ENCODE results near the gene RPL21.

The RPL21 gene

DNA sequence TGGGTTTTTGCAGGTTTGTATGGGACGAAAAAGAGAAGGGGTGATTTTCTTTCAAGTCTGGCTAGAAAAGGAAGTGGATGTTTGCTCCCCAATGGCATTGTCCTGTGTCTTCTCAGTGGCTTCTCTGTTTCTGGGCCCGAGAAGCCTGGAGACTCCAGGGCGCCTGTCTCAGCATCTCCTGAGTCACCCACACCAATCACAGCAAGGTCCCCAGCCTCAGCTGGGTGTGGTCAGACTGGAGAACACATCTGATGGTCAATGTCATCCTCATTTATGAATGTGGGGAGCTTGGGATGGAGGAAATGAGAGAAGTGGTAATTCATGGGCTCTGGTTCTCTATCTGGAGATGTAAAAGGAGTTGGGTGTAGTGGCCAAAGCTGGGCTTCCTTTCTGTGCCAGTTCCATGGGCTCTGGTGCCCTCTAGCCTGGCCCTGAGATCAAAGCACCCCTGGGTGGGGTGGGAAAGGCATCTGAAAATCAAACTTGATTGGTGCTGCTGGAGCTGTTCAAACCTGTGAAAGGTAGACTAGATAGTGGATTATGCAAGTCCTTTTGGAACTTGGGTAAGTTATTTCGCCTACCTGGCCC lies 32.6 kb downstream of the RPL21 start:
- Histone ChIP-seq H3K27me3 (ENCODE audit: low read length) (no peaks in the 10 kb centered on the region), H3K9ac (ENCODE audit: low read length) (no peak overlapping the region), H4K20me1 (ENCODE audit: low read depth, low read length) (no peaks in the 10 kb centered on the region), H3K27ac (ENCODE audit: low read depth, low read length) (no peak overlapping the region), H3K9me3 (ENCODE audit: insufficient read depth, low read length) (no peaks in the 10 kb centered on the region), H3K4me2 (ENCODE audit: low read depth, low read length, poor library complexity, severe bottlenecking) (no peak overlapping the region), H3K36me3 (ENCODE audit: low read length) (no peaks in the 10 kb centered on the region), H3K4me3 (ENCODE audit: insufficient read depth, low read length, poor library complexity, severe bottlenecking) (no peak overlapping the region), H3K9me2 (replicated peaks; ENCODE audit: insufficient read depth, low read length) (no peaks in the 10 kb centered on the region), H3K79me2 (ENCODE audit: insufficient read depth, low read length) (no peaks in the 10 kb centered on the region), H3F3A (ENCODE audit: insufficient read depth) (no peaks in the 10 kb centered on the region), H2AFZ (ENCODE audit: low read depth, low read length, severe bottlenecking) (no peak overlapping the region)
- TF ChIP-seq EZH2phosphoT487 (conservative IDR thresholded peaks at IDR 0.05; ENCODE audit: low read length): no peak
- peak; percentile 51 for TF ChIP-seq CTCF (IDR thresholded peaks at IDR 0.05; ENCODE audit: insufficient read depth, low read length, poor library complexity, severe bottlenecking)

DNA sequence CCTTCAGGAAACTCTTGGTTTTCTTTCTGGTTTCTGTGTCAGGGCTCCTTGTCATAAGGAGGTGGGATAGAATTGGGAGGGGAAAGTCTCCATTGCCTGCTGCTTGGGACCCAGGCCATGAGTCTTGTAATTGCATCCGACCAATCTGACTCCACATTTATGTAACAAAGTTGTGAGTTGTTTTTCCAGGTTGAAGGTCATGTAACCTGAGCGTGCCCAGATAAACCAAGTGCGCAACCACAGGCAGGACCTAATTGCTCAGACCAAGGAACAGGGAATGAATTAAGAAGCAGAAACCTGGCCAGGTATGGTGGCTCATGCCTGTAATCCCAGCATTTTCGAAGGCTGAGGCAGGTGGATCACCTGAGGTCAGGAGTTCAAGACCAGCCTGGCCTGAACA lies 37.0 kb downstream of the RPL21 start:
- Histone ChIP-seq H3F3A (ENCODE audit: insufficient read depth) (no peaks in the 10 kb centered on the region), H3K79me2 (ENCODE audit: insufficient read depth, low read length) (no peaks in the 10 kb centered on the region), H3K9me2 (replicated peaks; ENCODE audit: insufficient read depth, low read length) (no peaks in the 10 kb centered on the region), H4K20me1 (ENCODE audit: low read depth, low read length) (no peaks in the 10 kb centered on the region), H3K27me3 (ENCODE audit: low read length) (no peaks in the 10 kb centered on the region), H2AFZ (ENCODE audit: low read depth, low read length, severe bottlenecking) (no peak overlapping the region), H3K36me3 (ENCODE audit: low read length) (no peaks in the 10 kb centered on the region), H3K4me3 (ENCODE audit: insufficient read depth, low read length, poor library complexity, severe bottlenecking) (no peak overlapping the region), H3K9me3 (ENCODE audit: insufficient read depth, low read length) (no peaks in the 10 kb centered on the region), H3K4me2 (ENCODE audit: low read depth, low read length, poor library complexity, severe bottlenecking) (no peak overlapping the region), H3K9ac (ENCODE audit: low read length) (no peak overlapping the region), H3K27ac (ENCODE audit: low read depth, low read length) (no peak overlapping the region)
- no peak for TF ChIP-seq CTCF (IDR thresholded peaks at IDR 0.05; ENCODE audit: insufficient read depth, low read length, poor library complexity, severe bottlenecking)
- TF ChIP-seq EZH2phosphoT487 (conservative IDR thresholded peaks at IDR 0.05; ENCODE audit: low read length): no peak

- Histone ChIP-seq H3K79me2 (ENCODE audit: insufficient read depth, low read length) (no peaks in the 10 kb centered on the region), H3K9ac (ENCODE audit: low read length) (no peak overlapping the region), H3K27ac (ENCODE audit: low read depth, low read length) (no peak overlapping the region), H3K4me3 (ENCODE audit: insufficient read depth, low read length, poor library complexity, severe bottlenecking) (no peak overlapping the region), H3K4me2 (ENCODE audit: low read depth, low read length, poor library complexity, severe bottlenecking) (no peak overlapping the region), H3K27me3 (ENCODE audit: low read length) (no peaks in the 10 kb centered on the region), H3F3A (ENCODE audit: insufficient read depth) (no peaks in the 10 kb centered on the region), H3K36me3 (ENCODE audit: low read length) (no peaks in the 10 kb centered on the region), H2AFZ (ENCODE audit: low read depth, low read length, severe bottlenecking) (no peak overlapping the region), H3K9me2 (replicated peaks; ENCODE audit: insufficient read depth, low read length) (no peaks in the 10 kb centered on the region), H4K20me1 (ENCODE audit: low read depth, low read length) (no peaks in the 10 kb centered on the region), H3K9me3 (ENCODE audit: insufficient read depth, low read length) (no peaks in the 10 kb centered on the region)
- TF ChIP-seq CTCF (IDR thresholded peaks at IDR 0.05; ENCODE audit: insufficient read depth, low read length, poor library complexity, severe bottlenecking): no peak
- TF ChIP-seq EZH2phosphoT487 (conservative IDR thresholded peaks at IDR 0.05; ENCODE audit: low read length): no peak
Observed at GRCh38 chr13:27289011-27289665, 37.8 kb downstream of the RPL21 start.

Data from SU-DHL-6 (cell line).